Progenitor cell of endocrine pancreas (in vitro differentiated cells): ENCODE results near the gene KIF2A. TPM values are rescaled to one million over a fixed set of nuclear protein-coding genes. Genes with fewer than 3 reads are reported as not detected.

ENCODE experiments used
- DNase-seq: peaks from one replicate; pipeline ENCODE4 v3.0.0; 2021; ENCODE audit warnings: low spot score; ENCODE audit not compliant: unreplicated experiment
- H3K27ac Mint-ChIP-seq: 2 replicates; pipeline ENCODE4 v1.8.0; 2021; ENCODE audit warnings: mild to moderate bottlenecking, moderate library complexity, mixed read lengths
- H3K27me3 Mint-ChIP-seq: 2 replicates; pipeline ENCODE4 v1.8.0; 2021; ENCODE audit warnings: mixed read lengths
- H3K36me3 Mint-ChIP-seq: 2 replicates; pipeline ENCODE4 v1.8.0; 2022; ENCODE audit warnings: mixed read lengths; ENCODE audit not compliant: insufficient read depth
- H3K4me1 Mint-ChIP-seq: 2 replicates; pipeline ENCODE4 v1.8.0; 2021; ENCODE audit warnings: low read depth, mixed read lengths
- H3K4me3 Mint-ChIP-seq: 2 replicates; pipeline ENCODE4 v1.8.0; 2021; ENCODE audit warnings: low read depth, mild to moderate bottlenecking, moderate library complexity, mixed read lengths
- H3K9me3 Mint-ChIP-seq: 2 replicates; pipeline ENCODE4 v1.8.0; 2021; ENCODE audit warnings: low read depth, mixed read lengths
- CTCF ChIP-seq: fragments of 200-600 bp; sonication (generic); IDR thresholded peaks from one replicate; pipeline ENCODE4 v1.5.0; 2021; ENCODE audit warnings: antibody characterized with exemption, mild to moderate bottlenecking; ENCODE audit not compliant: unreplicated experiment
- total RNA-seq: library from RNA; stranded (reverse); gene quantifications from 2 replicates; pipeline ENCODE4 v1.2.1, GENCODE V29; 2021

KIF2A gene
- total RNA-seq, 1 donor from 2014 or later, result 75.3 TPM

- Mint-ChIP-seq H3K36me3 (peaks cover 11% of the 10 kb centered on the region), H3K4me1 (peaks cover 3% of the 10 kb centered on the region), H3K9me3 (no peaks in the 10 kb centered on the region), H3K27ac (peak overlapping the region; percentile 76), H3K4me3 (no peak overlapping the region), H3K27me3 (no peaks in the 10 kb centered on the region)
- no peak for TF ChIP-seq CTCF
- no peak for DNase-seq
Observed at GRCh38 chr5:62348723-62349481, 42.9 kb downstream of the KIF2A start.

- no peak for DNase-seq
- no peaks in the 10 kb centered on the region for H3K9me3 Mint-ChIP-seq
- no peaks in the 10 kb centered on the region for H3K27me3 Mint-ChIP-seq
Observed at GRCh38 chr5:62354028-62354874, 48.2 kb downstream of the KIF2A start.

GRCh38 chr5:62362701-62363100 lies 56.7 kb downstream of the KIF2A start:
- no peaks in the 10 kb centered on the region for H3K9me3 Mint-ChIP-seq
- no peaks in the 10 kb centered on the region for H3K4me1 Mint-ChIP-seq
- TF ChIP-seq CTCF, result no peak
- no peak overlapping the region for H3K27ac Mint-ChIP-seq
- DNase-seq, result no peak
- H3K27me3 Mint-ChIP-seq, result no peaks in the 10 kb centered on the region
- H3K4me3 Mint-ChIP-seq, result no peak overlapping the region
- H3K36me3 Mint-ChIP-seq, result peaks cover 28% of the 10 kb centered on the region

More at GRCh38 chr5:62354028-62354874, 48.2 kb downstream of the KIF2A start:
- Mint-ChIP-seq H3K4me3 (no peak overlapping the region), H3K36me3 (peaks cover 11% of the 10 kb centered on the region), H3K4me1 (no peaks in the 10 kb centered on the region), H3K27ac (no peak overlapping the region)
- peak; percentile 72 for TF ChIP-seq CTCF

GRCh38 chr5:62369039-62369438 lies 63.0 kb downstream of the KIF2A start:
- no peak overlapping the region for H3K4me3 Mint-ChIP-seq
- DNase-seq, result no peak
- no peaks in the 10 kb centered on the region for H3K9me3 Mint-ChIP-seq
- H3K36me3 Mint-ChIP-seq, result peaks cover 32% of the 10 kb centered on the region
- no peak for TF ChIP-seq CTCF
- no peak overlapping the region for H3K27ac Mint-ChIP-seq
- no peaks in the 10 kb centered on the region for H3K4me1 Mint-ChIP-seq
- H3K27me3 Mint-ChIP-seq, result no peaks in the 10 kb centered on the region

GRCh38 chr5:62371409-62371808 lies 65.4 kb downstream of the KIF2A start:
- TF ChIP-seq CTCF, result no peak
- Mint-ChIP-seq H3K4me1 (no peaks in the 10 kb centered on the region), H3K36me3 (peaks cover 18% of the 10 kb centered on the region), H3K27ac (no peak overlapping the region), H3K27me3 (no peaks in the 10 kb centered on the region), H3K9me3 (no peaks in the 10 kb centered on the region), H3K4me3 (no peak overlapping the region)
- no peak for DNase-seq
